ENCODE measurements around the gene TRAPPC3.
A peak's percentile ranks its signal among the peaks of the same experiment; 100 is the strongest.
"Not testable (repeated sequence)": the region's sequence is repeated elsewhere in the genome, so short reads cannot be mapped to it uniquely, and the experiment has no call there.

TRAPPC3 gene

GRCh38 chr1:36160388-36160948 lies 11.2 kb upstream of the TRAPPC3 start:
- TF ChIP-seq ZNF274 (IDR thresholded peaks at IDR 0.05; ENCODE audit: low read depth, low read length) = no peak
- peak overlapping the region; percentile 46; the same call in 1 of the 2 replicates for H3K4me3 ChIP-seq (ENCODE audit: low read length)

GRCh38 chr1:36159614-36160387 lies 10.5 kb upstream of the TRAPPC3 start:
- TF ChIP-seq ZNF274 (IDR thresholded peaks at IDR 0.05; ENCODE audit: low read depth, low read length) = no peak
- H3K4me3 ChIP-seq (ENCODE audit: low read length) = peak overlapping the region; percentile 46; the same call in 1 of the 2 replicates

GRCh38 chr1:36158827-36159252 lies 9.6 kb upstream of the TRAPPC3 start:
- H3K4me3 ChIP-seq (ENCODE audit: low read length) = not testable (repeated sequence)

GRCh38 chr1:36157973-36158826 lies 8.9 kb upstream of the TRAPPC3 start:
- H3K4me3 ChIP-seq (ENCODE audit: low read length) = peak overlapping the region; percentile 93; the same call in 1 of the 2 replicates
- TF ChIP-seq ZNF274 (IDR thresholded peaks at IDR 0.05; ENCODE audit: low read depth, low read length) = no peak

GRCh38 chr1:36157115-36157903 lies 8.0 kb upstream of the TRAPPC3 start:
- no peak for TF ChIP-seq ZNF274 (IDR thresholded peaks at IDR 0.05; ENCODE audit: low read depth, low read length)
- H3K4me3 ChIP-seq (ENCODE audit: low read length) = peak overlapping the region; percentile 93

- no peak for TF ChIP-seq ZNF274 (IDR thresholded peaks at IDR 0.05; ENCODE audit: low read depth, low read length)
- H3K4me3 ChIP-seq (ENCODE audit: low read length) = peak overlapping the region; percentile 93
These were observed 7.2 kb upstream of the TRAPPC3 start for GRCh38 chr1:36156329-36157114.

GRCh38 chr1:36155408-36156328 lies 6.4 kb upstream of the TRAPPC3 start, which contains the start of gene MAP7D1:
Gene MAP7D1, plus strand, starts transcription at chr1:36156160. Its CDS starts 258 bp downstream, at chr1:36156418.
- H3K4me3 ChIP-seq (ENCODE audit: low read length) = peak within 1 kb of the TSS; percentile 93
- no peak for TF ChIP-seq ZNF274 (IDR thresholded peaks at IDR 0.05; ENCODE audit: low read depth, low read length)

- peak overlapping the region; percentile 93; the same call in 1 of the 2 replicates for H3K4me3 ChIP-seq (ENCODE audit: low read length)
- TF ChIP-seq ZNF274 (IDR thresholded peaks at IDR 0.05; ENCODE audit: low read depth, low read length) = no peak
These were observed 5.6 kb upstream of the TRAPPC3 start for GRCh38 chr1:36154765-36155407.

- no peak for TF ChIP-seq ZNF274 (IDR thresholded peaks at IDR 0.05; ENCODE audit: low read depth, low read length)
- H3K4me3 ChIP-seq (ENCODE audit: low read length) = no peak overlapping the region
These were observed 5.0 kb upstream of the TRAPPC3 start for GRCh38 chr1:36154335-36154734.

- TF ChIP-seq ZNF274 (IDR thresholded peaks at IDR 0.05; ENCODE audit: low read depth, low read length) = no peak
- no peak overlapping the region for H3K4me3 ChIP-seq (ENCODE audit: low read length)
These were observed 4.2 kb upstream of the TRAPPC3 start for GRCh38 chr1:36153476-36153875.

- no peak overlapping the region for H3K4me3 ChIP-seq (ENCODE audit: low read length)
These were observed 2.5 kb upstream of the TRAPPC3 start for GRCh38 chr1:36151845-36152203.

More at GRCh38 chr1:36151845-36152203, 2.5 kb upstream of the TRAPPC3 start:
- no peak for TF ChIP-seq ZNF274 (IDR thresholded peaks at IDR 0.05; ENCODE audit: low read depth, low read length)
